DMS114 treated with DMSO at 0.1 percent for 48 hours (cell line): ENCODE measurements around the gene MAGEB6B.
"Not testable (repeated sequence)": the region's sequence is repeated elsewhere in the genome, so short reads cannot be mapped to it uniquely, and the experiment has no call there.

Source experiments
- DNase-seq: peaks from one replicate; lab custom pipeline; 2025; ENCODE audit not compliant: unreplicated experiment; lab: John Stamatoyannopoulos, UW

Gene MAGEB6B, protein sequence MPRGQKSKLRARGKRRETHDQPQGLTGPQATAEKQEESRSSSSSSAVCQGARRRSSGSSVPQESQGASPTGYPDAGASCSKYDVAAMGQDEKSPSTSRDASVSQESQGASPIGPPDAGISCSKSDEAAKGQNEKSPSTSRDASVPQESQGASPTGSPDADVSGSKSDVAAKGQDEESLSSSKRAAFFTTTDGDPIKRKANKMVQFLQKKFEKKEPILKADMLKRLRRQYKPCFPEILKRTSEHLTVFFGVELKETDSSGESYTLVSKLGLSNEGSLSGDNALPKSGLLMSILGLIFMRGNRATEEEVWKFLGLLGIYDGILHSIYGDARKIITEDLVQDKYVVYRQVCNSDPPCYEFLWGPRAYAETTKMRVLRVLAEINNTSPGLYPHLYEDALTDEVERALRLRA

DNA sequence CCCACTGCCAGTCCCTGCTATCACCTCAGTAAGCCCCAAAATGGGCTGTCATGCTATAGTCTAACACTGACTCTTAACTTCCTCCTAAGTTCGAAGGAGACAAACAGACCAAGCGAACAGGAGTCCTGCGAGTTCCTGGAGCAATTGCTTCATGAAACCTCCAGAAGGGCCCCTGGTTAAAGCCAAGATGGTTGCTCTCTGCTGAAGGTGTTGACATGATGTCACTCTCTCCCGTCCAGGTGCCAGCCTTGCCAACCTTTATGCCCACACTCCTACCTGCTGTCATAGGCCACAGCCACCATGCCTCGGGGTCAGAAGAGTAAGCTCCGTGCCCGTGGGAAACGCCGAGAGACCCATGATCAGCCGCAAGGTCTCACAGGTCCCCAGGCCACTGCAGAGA lies at the start of gene MAGEB6B:
MAGEB6B (plus strand) TSS at position 301 of the 400 bp plus-strand sequence; CDS start at position 301, 0 bp downstream.
- no peak for DNase-seq

DNA sequence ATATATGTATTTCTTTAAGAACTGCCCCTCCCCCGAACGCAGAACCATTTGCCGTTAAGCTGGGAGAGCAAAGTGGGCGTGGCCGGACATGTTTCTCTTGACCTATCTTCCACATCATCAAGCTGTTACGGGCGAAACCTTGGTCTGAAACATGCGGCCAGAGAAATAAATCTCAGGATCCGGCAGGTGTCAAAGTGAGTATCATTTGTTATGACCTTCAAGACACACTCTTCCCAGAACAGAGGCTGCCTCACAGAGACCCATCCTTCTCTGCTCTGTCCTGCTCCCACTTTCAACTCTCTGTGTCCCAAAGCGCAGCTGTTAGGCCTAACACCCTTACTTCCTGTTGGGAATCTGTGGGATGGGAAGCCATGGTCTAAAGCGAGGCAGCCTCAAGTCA lies 22.1 kb upstream of the MAGEB6B start, which contains the start of gene MAGEB18:
MAGEB18 (plus strand) TSS at position 70 of the 400 bp plus-strand sequence. CDS start 643 bp downstream, outside the sequence.
- DNase-seq: no peak

DNA sequence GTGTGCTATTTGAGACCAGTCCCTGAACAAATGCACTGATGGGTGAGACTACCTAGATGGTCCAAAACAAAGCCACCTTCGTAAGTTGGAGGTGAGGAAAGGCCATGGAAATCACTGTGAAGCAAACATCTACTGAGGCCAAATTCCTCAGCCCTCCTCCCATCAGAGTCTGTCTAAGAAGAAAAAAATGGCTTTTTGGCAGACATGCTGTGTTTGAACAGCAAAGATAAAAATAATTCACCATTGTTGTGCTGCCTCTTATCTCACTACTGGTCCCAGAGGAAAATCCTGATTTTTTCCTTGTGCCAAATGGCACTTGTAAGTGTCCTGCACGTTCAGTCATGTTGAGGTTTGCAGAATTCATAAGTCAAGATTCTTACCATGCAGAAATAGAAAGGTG lies 14.4 kb upstream of the MAGEB6B start:
- no peak for DNase-seq

DNA sequence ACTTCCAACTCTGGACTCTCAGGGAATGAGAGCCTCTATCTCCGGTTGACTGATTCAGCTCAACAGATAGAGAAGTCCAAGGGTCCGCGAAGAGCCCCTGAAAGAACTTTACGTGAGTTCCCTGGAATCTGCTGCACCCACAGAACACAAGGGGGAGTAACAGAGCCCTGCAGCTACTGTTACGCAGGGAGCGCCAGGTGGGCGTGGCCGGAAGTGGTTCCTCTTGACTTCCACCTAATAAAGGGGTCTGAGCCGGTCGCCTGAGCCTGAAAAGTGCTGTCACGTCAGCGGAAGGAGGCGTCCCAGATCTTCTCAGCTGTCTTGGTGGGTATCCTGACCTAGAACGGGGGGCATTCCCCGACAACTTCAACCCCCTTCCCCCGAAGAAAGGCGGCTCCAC lies 31.8 kb downstream of the MAGEB6B start, which contains the start of gene MAGEB6:
MAGEB6 (plus strand) TSS at position 237 of the 400 bp plus-strand sequence. CDS start 1,407 bp downstream, outside the sequence.
- no peak for DNase-seq

DNA sequence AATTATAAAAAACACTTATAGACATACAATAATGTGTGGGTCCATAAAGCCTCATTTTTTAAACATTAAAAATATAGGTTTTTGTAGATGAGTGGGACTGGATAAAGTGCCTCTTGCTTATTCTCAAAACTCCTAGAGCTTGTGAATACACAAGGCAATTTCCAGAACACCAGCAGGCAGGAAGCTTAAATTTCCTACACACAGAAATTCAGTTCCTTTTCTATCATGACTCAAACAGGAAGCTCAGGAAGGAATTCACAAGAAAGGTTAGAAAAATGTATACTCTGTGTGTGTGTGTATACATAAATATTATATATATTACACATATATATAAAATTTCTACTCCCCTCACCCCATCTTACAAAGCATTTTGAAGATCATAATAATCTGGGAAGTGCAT lies 43.2 kb downstream of the MAGEB6B start:
- DNase-seq: no peak

DNA sequence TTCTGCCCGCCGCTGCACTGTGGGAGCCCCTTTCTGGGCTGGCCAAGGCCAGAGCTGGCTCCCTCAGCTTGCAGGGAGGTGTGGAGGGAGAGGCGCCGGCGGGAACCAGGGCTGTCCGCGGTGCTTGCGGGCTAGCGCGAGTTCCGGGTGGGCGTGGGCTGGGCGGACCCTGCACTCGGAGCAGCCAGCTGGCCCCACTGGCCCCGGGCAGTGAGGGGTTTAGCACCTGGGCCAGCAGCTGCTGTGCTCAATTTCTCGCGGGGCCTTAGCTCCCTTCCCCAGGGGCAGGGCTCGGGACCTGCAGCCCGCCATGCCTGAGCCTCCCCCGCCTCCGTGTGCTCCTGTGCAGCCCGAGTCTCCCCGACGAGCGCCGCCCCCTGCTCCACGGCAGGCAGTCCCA lies 44.3 kb downstream of the MAGEB6B start:
- DNase-seq: not testable (repeated sequence)

DNA sequence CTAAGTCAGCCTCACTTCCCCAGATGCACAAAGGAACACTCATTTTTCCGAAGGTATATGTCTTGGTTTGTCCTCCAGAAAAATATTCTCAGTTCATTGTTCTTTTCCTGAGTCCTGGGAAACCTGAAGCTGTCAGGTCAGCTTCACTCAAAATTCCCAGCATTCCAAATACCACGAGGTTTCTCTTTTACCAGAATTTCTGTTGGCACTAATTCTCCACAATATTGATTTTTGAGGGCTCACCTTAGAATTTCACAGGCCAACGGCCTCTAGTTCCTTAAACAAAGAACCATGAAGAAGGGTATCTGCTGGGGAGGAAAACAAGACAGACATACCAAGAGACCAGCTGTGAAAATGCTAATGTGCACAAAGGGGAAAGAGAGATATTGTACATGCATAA lies 47.6 kb downstream of the MAGEB6B start:
- no peak for DNase-seq
